ENCODE results near the gene TGM4. TPM values are rescaled to one million over a fixed set of nuclear protein-coding genes. Genes with fewer than 3 reads are reported as not detected.

Gene TGM4
- total and polyA plus RNA-seq, 2 experiments from 2014 or later: not detected

DNA sequence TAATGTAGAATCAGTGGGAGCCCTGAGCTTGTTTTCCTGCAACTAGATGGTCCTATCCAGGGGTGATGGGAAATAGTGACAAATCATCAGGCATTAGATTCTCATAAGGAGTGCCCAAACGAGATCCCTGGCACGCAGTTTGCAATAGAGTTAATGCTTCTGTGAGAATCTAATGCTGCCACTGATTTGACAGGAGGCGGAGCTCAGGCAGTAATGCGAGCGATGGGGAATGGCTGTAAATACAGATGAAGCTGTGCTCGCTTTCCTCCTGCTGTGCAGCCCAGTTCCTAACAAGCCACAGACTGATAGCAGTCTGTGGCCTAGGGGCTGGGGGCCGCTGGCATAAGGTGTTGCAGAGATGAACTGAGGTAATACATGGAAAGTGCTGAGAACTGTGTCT lies 41.0 kb upstream of the TGM4 start:
- H3K36me3 Mint-ChIP-seq (ENCODE audit: low read depth): peaks cover 59% of the 10 kb centered on the region
- H3K9me2 ChIP-seq (ENCODE audit: insufficient read depth): 0 out of 2 replicates have a peak, but pooled peaks cover 2% of the 10 kb centered on the region
- peaks cover 9% of the 10 kb centered on the region; the same call in 2 of the 3 replicates for H3K9me3 Mint-ChIP-seq
- H3K36me3 ChIP-seq (ENCODE audit: insufficient read depth): peaks cover 48% of the 10 kb centered on the region
- no peak overlapping the region for H3K4me2 ChIP-seq
- no peaks in the 10 kb centered on the region for H3K79me2 ChIP-seq (replicated peaks; ENCODE audit: insufficient read depth)
- H3K4me3 ChIP-seq: no peak overlapping the region
- ATAC-seq: no peak
- DNase-seq (ENCODE audit: low spot score): no peak
- no peaks in the 10 kb centered on the region for H3K4me1 Mint-ChIP-seq
- no peak overlapping the region for H3K27ac ChIP-seq (ENCODE audit: low read depth)
- no peaks in the 10 kb centered on the region for H3F3A ChIP-seq (replicated peaks; ENCODE audit: low read depth)
- no peaks in the 10 kb centered on the region for H3K27me3 Mint-ChIP-seq (ENCODE audit: insufficient read depth, low read depth, poor library complexity)
- no peak overlapping the region for H2AFZ ChIP-seq
- no peak overlapping the region for H3K4me3 Mint-ChIP-seq
- H3K27me3 ChIP-seq (ENCODE audit: insufficient read depth): no peaks in the 10 kb centered on the region
- H3K27ac Mint-ChIP-seq: no peak overlapping the region
- H3K4me1 ChIP-seq (ENCODE audit: insufficient read depth): no peaks in the 10 kb centered on the region
- no peaks in the 10 kb centered on the region for H4K20me1 ChIP-seq (replicated peaks; ENCODE audit: insufficient read depth)
- TF ChIP-seq, protein P1, sequence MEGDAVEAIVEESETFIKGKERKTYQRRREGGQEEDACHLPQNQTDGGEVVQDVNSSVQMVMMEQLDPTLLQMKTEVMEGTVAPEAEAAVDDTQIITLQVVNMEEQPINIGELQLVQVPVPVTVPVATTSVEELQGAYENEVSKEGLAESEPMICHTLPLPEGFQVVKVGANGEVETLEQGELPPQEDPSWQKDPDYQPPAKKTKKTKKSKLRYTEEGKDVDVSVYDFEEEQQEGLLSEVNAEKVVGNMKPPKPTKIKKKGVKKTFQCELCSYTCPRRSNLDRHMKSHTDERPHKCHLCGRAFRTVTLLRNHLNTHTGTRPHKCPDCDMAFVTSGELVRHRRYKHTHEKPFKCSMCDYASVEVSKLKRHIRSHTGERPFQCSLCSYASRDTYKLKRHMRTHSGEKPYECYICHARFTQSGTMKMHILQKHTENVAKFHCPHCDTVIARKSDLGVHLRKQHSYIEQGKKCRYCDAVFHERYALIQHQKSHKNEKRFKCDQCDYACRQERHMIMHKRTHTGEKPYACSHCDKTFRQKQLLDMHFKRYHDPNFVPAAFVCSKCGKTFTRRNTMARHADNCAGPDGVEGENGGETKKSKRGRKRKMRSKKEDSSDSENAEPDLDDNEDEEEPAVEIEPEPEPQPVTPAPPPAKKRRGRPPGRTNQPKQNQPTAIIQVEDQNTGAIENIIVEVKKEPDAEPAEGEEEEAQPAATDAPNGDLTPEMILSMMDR (conservative IDR thresholded peaks at IDR 0.05; ENCODE audit: low read depth in 2 of 2): no peak
- no peak for TF ChIP-seq EZH2phosphoT487 (IDR thresholded peaks at IDR 0.05; ENCODE audit: unreplicated experiment)

DNA sequence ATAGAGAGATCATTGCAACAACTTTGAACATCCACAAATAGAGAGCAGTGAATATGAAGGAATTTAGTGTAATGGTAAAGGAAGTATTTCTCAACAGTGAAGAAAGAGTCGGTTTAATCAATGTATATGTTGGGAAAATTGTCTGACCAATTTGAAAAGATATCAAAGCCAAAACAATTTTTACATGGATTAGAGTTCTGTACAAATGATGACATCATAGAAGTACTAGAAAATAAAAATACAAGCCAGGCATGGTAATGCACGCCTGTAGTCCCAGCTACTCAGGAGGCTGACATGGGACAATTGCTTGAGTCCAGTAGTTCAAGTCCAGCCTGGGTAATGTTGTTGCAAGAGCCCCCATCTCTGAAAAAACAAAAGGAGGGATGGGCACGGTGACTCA lies 38.7 kb upstream of the TGM4 start:
- Histone ChIP-seq H4K20me1 (replicated peaks; ENCODE audit: insufficient read depth) (no peaks in the 10 kb centered on the region), H2AFZ (no peak overlapping the region), H3K4me2 (no peak overlapping the region), H3K27me3 (ENCODE audit: insufficient read depth) (no peaks in the 10 kb centered on the region), H3K4me1 (ENCODE audit: insufficient read depth) (no peaks in the 10 kb centered on the region), H3K36me3 (ENCODE audit: insufficient read depth) (peaks cover 50% of the 10 kb centered on the region), H3K9me2 (ENCODE audit: insufficient read depth) (0 out of 2 replicates have a peak, but pooled peaks cover 2% of the 10 kb centered on the region), H3F3A (replicated peaks; ENCODE audit: low read depth) (no peaks in the 10 kb centered on the region), H3K27ac (ENCODE audit: low read depth) (no peak overlapping the region), H3K79me2 (replicated peaks; ENCODE audit: insufficient read depth) (no peaks in the 10 kb centered on the region), H3K4me3 (no peak overlapping the region)
- Mint-ChIP-seq H3K4me3 (no peak overlapping the region), H3K4me1 (no peaks in the 10 kb centered on the region), H3K36me3 (ENCODE audit: low read depth) (peaks cover 59% of the 10 kb centered on the region), H3K27ac (no peak overlapping the region), H3K27me3 (ENCODE audit: insufficient read depth, low read depth, poor library complexity) (no peaks in the 10 kb centered on the region), H3K9me3 (peaks cover 9% of the 10 kb centered on the region; the same call in 2 of the 3 replicates)
- DNase-seq (ENCODE audit: low spot score): no peak
- TF ChIP-seq ZNF331 (CRISPR knock-in tag; IDR thresholded peaks at IDR 0.05; ENCODE audit: low read depth): no peak
- TF ChIP-seq STAT1 (IDR thresholded peaks at IDR 0.05; ENCODE audit: unreplicated experiment): no peak
- TF ChIP-seq, protein P2, sequence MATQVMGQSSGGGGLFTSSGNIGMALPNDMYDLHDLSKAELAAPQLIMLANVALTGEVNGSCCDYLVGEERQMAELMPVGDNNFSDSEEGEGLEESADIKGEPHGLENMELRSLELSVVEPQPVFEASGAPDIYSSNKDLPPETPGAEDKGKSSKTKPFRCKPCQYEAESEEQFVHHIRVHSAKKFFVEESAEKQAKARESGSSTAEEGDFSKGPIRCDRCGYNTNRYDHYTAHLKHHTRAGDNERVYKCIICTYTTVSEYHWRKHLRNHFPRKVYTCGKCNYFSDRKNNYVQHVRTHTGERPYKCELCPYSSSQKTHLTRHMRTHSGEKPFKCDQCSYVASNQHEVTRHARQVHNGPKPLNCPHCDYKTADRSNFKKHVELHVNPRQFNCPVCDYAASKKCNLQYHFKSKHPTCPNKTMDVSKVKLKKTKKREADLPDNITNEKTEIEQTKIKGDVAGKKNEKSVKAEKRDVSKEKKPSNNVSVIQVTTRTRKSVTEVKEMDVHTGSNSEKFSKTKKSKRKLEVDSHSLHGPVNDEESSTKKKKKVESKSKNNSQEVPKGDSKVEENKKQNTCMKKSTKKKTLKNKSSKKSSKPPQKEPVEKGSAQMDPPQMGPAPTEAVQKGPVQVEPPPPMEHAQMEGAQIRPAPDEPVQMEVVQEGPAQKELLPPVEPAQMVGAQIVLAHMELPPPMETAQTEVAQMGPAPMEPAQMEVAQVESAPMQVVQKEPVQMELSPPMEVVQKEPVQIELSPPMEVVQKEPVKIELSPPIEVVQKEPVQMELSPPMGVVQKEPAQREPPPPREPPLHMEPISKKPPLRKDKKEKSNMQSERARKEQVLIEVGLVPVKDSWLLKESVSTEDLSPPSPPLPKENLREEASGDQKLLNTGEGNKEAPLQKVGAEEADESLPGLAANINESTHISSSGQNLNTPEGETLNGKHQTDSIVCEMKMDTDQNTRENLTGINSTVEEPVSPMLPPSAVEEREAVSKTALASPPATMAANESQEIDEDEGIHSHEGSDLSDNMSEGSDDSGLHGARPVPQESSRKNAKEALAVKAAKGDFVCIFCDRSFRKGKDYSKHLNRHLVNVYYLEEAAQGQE (IDR thresholded peaks at IDR 0.05; ENCODE audit: unreplicated experiment): no peak
- TF ChIP-seq, protein P3, sequence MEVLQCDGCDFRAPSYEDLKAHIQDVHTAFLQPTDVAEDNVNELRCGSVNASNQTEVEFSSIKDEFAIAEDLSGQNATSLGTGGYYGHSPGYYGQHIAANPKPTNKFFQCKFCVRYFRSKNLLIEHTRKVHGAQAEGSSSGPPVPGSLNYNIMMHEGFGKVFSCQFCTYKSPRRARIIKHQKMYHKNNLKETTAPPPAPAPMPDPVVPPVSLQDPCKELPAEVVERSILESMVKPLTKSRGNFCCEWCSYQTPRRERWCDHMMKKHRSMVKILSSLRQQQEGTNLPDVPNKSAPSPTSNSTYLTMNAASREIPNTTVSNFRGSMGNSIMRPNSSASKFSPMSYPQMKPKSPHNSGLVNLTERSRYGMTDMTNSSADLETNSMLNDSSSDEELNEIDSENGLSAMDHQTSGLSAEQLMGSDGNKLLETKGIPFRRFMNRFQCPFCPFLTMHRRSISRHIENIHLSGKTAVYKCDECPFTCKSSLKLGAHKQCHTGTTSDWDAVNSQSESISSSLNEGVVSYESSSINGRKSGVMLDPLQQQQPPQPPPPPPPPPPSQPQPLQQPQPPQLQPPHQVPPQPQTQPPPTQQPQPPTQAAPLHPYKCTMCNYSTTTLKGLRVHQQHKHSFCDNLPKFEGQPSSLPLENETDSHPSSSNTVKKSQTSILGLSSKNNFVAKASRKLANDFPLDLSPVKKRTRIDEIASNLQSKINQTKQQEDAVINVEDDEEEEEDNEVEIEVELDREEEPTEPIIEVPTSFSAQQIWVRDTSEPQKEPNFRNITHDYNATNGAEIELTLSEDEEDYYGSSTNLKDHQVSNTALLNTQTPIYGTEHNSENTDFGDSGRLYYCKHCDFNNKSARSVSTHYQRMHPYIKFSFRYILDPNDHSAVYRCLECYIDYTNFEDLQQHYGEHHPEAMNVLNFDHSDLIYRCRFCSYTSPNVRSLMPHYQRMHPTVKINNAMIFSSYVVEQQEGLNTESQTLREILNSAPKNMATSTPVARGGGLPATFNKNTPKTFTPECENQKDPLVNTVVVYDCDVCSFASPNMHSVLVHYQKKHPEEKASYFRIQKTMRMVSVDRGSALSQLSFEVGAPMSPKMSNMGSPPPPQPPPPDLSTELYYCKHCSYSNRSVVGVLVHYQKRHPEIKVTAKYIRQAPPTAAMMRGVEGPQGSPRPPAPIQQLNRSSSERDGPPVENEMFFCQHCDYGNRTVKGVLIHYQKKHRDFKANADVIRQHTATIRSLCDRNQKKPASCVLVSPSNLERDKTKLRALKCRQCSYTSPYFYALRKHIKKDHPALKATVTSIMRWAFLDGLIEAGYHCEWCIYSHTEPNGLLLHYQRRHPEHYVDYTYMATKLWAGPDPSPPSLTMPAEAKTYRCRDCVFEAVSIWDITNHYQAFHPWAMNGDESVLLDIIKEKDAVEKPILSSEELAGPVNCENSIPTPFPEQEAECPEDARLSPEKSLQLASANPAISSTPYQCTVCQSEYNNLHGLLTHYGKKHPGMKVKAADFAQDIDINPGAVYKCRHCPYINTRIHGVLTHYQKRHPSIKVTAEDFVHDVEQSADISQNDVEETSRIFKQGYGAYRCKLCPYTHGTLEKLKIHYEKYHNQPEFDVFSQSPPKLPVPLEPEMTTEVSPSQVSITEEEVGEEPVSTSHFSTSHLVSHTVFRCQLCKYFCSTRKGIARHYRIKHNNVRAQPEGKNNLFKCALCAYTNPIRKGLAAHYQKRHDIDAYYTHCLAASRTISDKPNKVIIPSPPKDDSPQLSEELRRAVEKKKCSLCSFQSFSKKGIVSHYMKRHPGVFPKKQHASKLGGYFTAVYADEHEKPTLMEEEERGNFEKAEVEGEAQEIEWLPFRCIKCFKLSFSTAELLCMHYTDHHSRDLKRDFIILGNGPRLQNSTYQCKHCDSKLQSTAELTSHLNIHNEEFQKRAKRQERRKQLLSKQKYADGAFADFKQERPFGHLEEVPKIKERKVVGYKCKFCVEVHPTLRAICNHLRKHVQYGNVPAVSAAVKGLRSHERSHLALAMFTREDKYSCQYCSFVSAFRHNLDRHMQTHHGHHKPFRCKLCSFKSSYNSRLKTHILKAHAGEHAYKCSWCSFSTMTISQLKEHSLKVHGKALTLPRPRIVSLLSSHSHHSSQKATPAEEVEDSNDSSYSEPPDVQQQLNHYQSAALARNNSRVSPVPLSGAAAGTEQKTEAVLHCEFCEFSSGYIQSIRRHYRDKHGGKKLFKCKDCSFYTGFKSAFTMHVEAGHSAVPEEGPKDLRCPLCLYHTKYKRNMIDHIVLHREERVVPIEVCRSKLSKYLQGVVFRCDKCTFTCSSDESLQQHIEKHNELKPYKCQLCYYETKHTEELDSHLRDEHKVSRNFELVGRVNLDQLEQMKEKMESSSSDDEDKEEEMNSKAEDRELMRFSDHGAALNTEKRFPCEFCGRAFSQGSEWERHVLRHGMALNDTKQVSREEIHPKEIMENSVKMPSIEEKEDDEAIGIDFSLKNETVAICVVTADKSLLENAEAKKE (CRISPR knock-in tag; IDR thresholded peaks at IDR 0.05): no peak
- no peak for TF ChIP-seq EZH2phosphoT487 (IDR thresholded peaks at IDR 0.05; ENCODE audit: unreplicated experiment)
- ATAC-seq: no peak
